SK-N-SH (cell line): ENCODE data around the gene PRRC2B. TPM values are rescaled to one million over a fixed set of nuclear protein-coding genes. Genes with fewer than 3 reads are reported as not detected.

Experiments used
- CTCF ChIA-PET: fragments of 300-600, 350-600 bp; formaldehyde crosslinking; extraction: SDS; loops from one replicate; lab custom pipeline; 2021; lab: Yijun Ruan, JAX
- POLR2A ChIA-PET: fragments of 350-600 bp; sonication (Branson Sonifier 250); formaldehyde crosslinking; extraction: SDS; loops from one replicate; lab custom pipeline; 2020; ENCODE audit warnings: antibody characterized with exemption, inconsistent platforms; lab: Yijun Ruan, JAX
- DNase-seq: peaks from one replicate; pipeline ENCODE4 v3.0.0; 2012
- H2AFZ ChIP-seq: fragments of 200-600 bp; sonication (generic); 2 replicates; pipeline ENCODE4 v1.8.1; 2016; ENCODE audit warnings: antibody characterized with exemption, mild to moderate bottlenecking, low read depth
- H3F3A ChIP-seq: fragments of 200-600 bp; sonication (generic); replicated peaks from 2 replicates; pipeline ENCODE3; 2016; ENCODE audit warnings: antibody characterized with exemption, mild to moderate bottlenecking; ENCODE audit not compliant: insufficient read depth
- H3K27ac ChIP-seq, 2 experiments: fragments of 200-500 bp in 1 of 2; fragments of 200-600 bp in 1 of 2; sonication (Bioruptor generic) in 1 of 2; sonication (generic), shearing (Covaris generic) in 1 of 2; 2 replicates each; pipeline versions ENCODE4 v1.5.1 to v1.6.1; 2014 to 2016; ENCODE audit warnings: low read depth in 2 of 2, inconsistent platforms in 1 of 2, low read length in 1 of 2, mild to moderate bottlenecking in 1 of 2, mixed read lengths in 1 of 2
- H3K27me3 ChIP-seq: fragments of 200-600 bp; sonication (generic), shearing (Covaris generic); 2 replicates; pipeline ENCODE4 v1.6.1; 2016; ENCODE audit warnings: mixed run types; ENCODE audit not compliant: insufficient read depth
- H3K36me3 ChIP-seq, 2 experiments: fragments of 200-500 bp in 1 of 2; fragments of 200-600 bp in 1 of 2; sonication (Bioruptor generic) in 1 of 2; sonication (generic) in 1 of 2; replicated peaks in 1 of 2; 2 replicates each; pipeline versions ENCODE3 to v1.5.1; 2014 to 2016; ENCODE audit warnings: low read length in 1 of 2, mild to moderate bottlenecking in 1 of 2; ENCODE audit not compliant: insufficient read depth in 2 of 2, control insufficient read depth in 1 of 2
- H3K4me1 ChIP-seq, 2 experiments: fragments of 200-500 bp in 1 of 2; fragments of 200-600 bp in 1 of 2; sonication (Bioruptor generic) in 1 of 2; sonication (generic), shearing (Covaris generic) in 1 of 2; 2 replicates each; pipeline versions ENCODE4 v1.5.1 to v1.6.1; 2014 to 2016; ENCODE audit warnings: low read depth in 1 of 2, low read length in 1 of 2, mixed run types in 1 of 2; ENCODE audit not compliant: insufficient read depth in 2 of 2, control insufficient read depth in 1 of 2
- H3K4me2 ChIP-seq: fragments of 200-600 bp; sonication (generic), shearing (Covaris generic); 2 replicates; pipeline ENCODE4 v1.6.1; 2017; ENCODE audit warnings: mixed run types
- H3K4me3 ChIP-seq, 2 experiments: fragments of 200-500 bp in 1 of 2; fragments of 200-600 bp in 1 of 2; sonication (Bioruptor generic) in 1 of 2; sonication (generic), shearing (Covaris generic) in 1 of 2; 2 replicates each; pipeline versions ENCODE4 v1.5.1 to v1.8.1; 2014 to 2016; ENCODE audit warnings: low read depth in 2 of 2, inconsistent platforms in 1 of 2, low read length in 1 of 2, mild to moderate bottlenecking in 1 of 2, mixed read lengths in 1 of 2, moderate library complexity in 1 of 2
- H3K79me2 ChIP-seq: fragments of 200-600 bp; sonication (generic); 2 replicates; pipeline ENCODE4 v1.8.1; 2017; ENCODE audit warnings: mild to moderate bottlenecking; ENCODE audit not compliant: insufficient read depth
- H3K9ac ChIP-seq: fragments of 200-600 bp; sonication (generic); 2 replicates; pipeline ENCODE4 v1.6.1; 2017; ENCODE audit warnings: mixed run types
- H3K9me2 ChIP-seq: fragments of 200-600 bp; sonication (generic); 2 replicates; pipeline ENCODE4 v1.6.1; 2017; ENCODE audit warnings: mixed run types
- H3K9me3 ChIP-seq: fragments of 200-600 bp; sonication (generic); 2 replicates; pipeline ENCODE4 v1.6.1; 2017; ENCODE audit warnings: mixed run types, mild to moderate bottlenecking, moderate library complexity
- H4K20me1 ChIP-seq: fragments of 200-600 bp; sonication (generic); 2 replicates; pipeline ENCODE4 v1.6.1; 2017; ENCODE audit warnings: mild to moderate bottlenecking, mixed run types; ENCODE audit not compliant: insufficient read depth
- EP300 ChIP-seq, 2 experiments: IDR thresholded peaks; 2 replicates each; pipeline versions ENCODE4 v1.4.0 to v1.6.1; 2012; ENCODE audit warnings: borderline replicate concordance in 1 of 2, low read depth in 1 of 2, low read length in 1 of 2
- EZH2phosphoT487 ChIP-seq: fragments of 200-600 bp; sonication (generic); IDR thresholded peaks from 2 replicates; pipeline ENCODE4 v1.6.1; 2017; ENCODE audit warnings: low read depth, mixed run types, mild to moderate bottlenecking, antibody characterized with exemption, moderate library complexity, borderline replicate concordance
- FOXM1 ChIP-seq: IDR thresholded peaks from 2 replicates; pipeline ENCODE4 v1.4.0; 2012; ENCODE audit warnings: low read depth, mild to moderate bottlenecking
- GABPA ChIP-seq: IDR thresholded peaks from 2 replicates; pipeline ENCODE4 v1.4.0; 2012; ENCODE audit warnings: low read depth, mild to moderate bottlenecking
- GATA2 ChIP-seq: sonication (generic); formaldehyde crosslinking; IDR thresholded peaks from 2 replicates; pipeline ENCODE4 v1.5.0; 2020; ENCODE audit warnings: mild to moderate bottlenecking, missing genetic modification reagents
- RAD21 ChIP-seq: IDR thresholded peaks from 2 replicates; pipeline ENCODE4 v1.6.1; 2012; ENCODE audit warnings: mild to moderate bottlenecking, low read length
- RFX5 ChIP-seq: IDR thresholded peaks from 2 replicates; pipeline ENCODE4 v1.6.1; 2012; ENCODE audit warnings: mild to moderate bottlenecking, improper control_type of control experiment, low read length
- SIN3A ChIP-seq: IDR thresholded peaks from 2 replicates; pipeline ENCODE4 v1.6.1; 2012; ENCODE audit warnings: low read depth, mild to moderate bottlenecking, low read length, moderate library complexity, borderline replicate concordance
- SMC3 ChIP-seq: IDR thresholded peaks from 2 replicates; pipeline ENCODE4 v1.6.1; 2012; ENCODE audit warnings: low read depth, low read length, improper control_type of control experiment
- TEAD4 ChIP-seq: IDR thresholded peaks from 2 replicates; pipeline ENCODE4 v1.4.0; 2012; ENCODE audit warnings: mild to moderate bottlenecking, borderline replicate concordance; ENCODE audit not compliant: insufficient read depth
- YY1 ChIP-seq: IDR thresholded peaks from 2 replicates; pipeline ENCODE4 v1.4.0; 2012; ENCODE audit warnings: low read depth, mild to moderate bottlenecking
- WGBS: methylation state at CpG from one replicate; pipeline ENCODE4 v1.1.6; 2017; ENCODE audit warnings: low lambda C conversion rate; 5-methylcytosine and 5-hydroxymethylcytosine counted together
- polyA plus RNA-seq, 3 experiments: library from polyadenylated mRNA; depleted of rRNA; stranded (reverse); fragments of >200 nt; gene quantifications; 2 replicates each; pipeline ENCODE4 v1.2.3, GENCODE V29; 2012
- TF ChIP-seq, protein P1 (sequence below): fragments of 200-600 bp; sonication (generic); IDR thresholded peaks from 2 replicates; pipeline ENCODE4 v1.6.1; 2017; ENCODE audit warnings: antibody characterized with exemption, mild to moderate bottlenecking, moderate library complexity
- TF ChIP-seq, protein P2 (sequence below): IDR thresholded peaks from 2 replicates; pipeline ENCODE4 v1.4.0; 2012; ENCODE audit warnings: low read depth
- TF ChIP-seq, protein P3 (sequence below): fragments of 150-350 bp; IDR thresholded peaks from 2 replicates; pipeline ENCODE4 v1.6.1; 2016; ENCODE audit warnings: mild to moderate bottlenecking, low read depth, low read length
- TF ChIP-seq, protein P4 (sequence below): IDR thresholded peaks from 2 replicates; pipeline ENCODE4; 2012
- TF ChIP-seq, protein P5 (sequence below): fragments of 150-350 bp; IDR thresholded peaks from 2 replicates; pipeline ENCODE4 v1.6.1; 2017; ENCODE audit warnings: antibody characterized with exemption, low read length, low read depth, borderline replicate concordance

The PRRC2B gene
- polyA plus RNA-seq, 1 of the 3 experiments (the other 2 are of a cell fraction), result 26.3 TPM

DNA sequence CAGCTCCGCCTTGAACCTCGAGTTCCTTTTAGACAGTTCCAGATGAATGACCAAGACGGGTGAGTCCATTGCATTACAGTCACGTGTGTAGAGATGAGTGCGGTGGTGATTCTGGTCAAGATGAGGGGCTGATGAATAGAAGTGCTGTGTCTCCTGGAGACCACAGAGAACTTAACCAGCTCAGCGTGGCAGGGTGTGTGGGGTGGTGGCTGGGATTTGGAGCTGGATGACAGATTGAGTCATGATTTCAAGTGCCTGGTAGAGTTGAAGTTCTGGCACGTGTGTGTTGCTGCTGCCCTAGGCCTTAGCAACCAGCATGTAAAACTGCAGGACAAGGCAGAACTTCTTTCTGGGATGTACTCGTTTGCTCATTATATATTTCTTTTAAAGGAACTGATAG, 53.3 kb downstream of the PRRC2B start:
- Histone ChIP-seq H3K79me2 (peaks cover 81% of the 10 kb centered on the region), H3K4me2 (no peak overlapping the region), H3K4me3 (no peak overlapping the region), H3K27ac (no peak overlapping the region), H3K9me2 (no peaks in the 10 kb centered on the region), H3K9me3 (no peaks in the 10 kb centered on the region)
- TF ChIP-seq GABPA (no peak), RFX5 (no peak), SMC3 (no peak), RAD21 (no peak), YY1 (no peak), TEAD4 (no peak), FOXM1 (no peak), SIN3A (no peak), EP300 (IDR thresholded peaks at IDR 0.05; ENCODE audit: borderline replicate concordance in 1 of 2, low read depth in 1 of 2, low read length in 1 of 2) (no peak), EZH2phosphoT487 (no peak), GATA2 (no peak)
- TF ChIP-seq, protein P1, sequence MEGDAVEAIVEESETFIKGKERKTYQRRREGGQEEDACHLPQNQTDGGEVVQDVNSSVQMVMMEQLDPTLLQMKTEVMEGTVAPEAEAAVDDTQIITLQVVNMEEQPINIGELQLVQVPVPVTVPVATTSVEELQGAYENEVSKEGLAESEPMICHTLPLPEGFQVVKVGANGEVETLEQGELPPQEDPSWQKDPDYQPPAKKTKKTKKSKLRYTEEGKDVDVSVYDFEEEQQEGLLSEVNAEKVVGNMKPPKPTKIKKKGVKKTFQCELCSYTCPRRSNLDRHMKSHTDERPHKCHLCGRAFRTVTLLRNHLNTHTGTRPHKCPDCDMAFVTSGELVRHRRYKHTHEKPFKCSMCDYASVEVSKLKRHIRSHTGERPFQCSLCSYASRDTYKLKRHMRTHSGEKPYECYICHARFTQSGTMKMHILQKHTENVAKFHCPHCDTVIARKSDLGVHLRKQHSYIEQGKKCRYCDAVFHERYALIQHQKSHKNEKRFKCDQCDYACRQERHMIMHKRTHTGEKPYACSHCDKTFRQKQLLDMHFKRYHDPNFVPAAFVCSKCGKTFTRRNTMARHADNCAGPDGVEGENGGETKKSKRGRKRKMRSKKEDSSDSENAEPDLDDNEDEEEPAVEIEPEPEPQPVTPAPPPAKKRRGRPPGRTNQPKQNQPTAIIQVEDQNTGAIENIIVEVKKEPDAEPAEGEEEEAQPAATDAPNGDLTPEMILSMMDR, result no peak
- TF ChIP-seq, protein P2, sequence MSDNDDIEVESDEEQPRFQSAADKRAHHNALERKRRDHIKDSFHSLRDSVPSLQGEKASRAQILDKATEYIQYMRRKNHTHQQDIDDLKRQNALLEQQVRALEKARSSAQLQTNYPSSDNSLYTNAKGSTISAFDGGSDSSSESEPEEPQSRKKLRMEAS, result no peak
- TF ChIP-seq, protein P3, sequence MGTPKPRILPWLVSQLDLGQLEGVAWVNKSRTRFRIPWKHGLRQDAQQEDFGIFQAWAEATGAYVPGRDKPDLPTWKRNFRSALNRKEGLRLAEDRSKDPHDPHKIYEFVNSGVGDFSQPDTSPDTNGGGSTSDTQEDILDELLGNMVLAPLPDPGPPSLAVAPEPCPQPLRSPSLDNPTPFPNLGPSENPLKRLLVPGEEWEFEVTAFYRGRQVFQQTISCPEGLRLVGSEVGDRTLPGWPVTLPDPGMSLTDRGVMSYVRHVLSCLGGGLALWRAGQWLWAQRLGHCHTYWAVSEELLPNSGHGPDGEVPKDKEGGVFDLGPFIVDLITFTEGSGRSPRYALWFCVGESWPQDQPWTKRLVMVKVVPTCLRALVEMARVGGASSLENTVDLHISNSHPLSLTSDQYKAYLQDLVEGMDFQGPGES, result no peak
- TF ChIP-seq, protein P4, sequence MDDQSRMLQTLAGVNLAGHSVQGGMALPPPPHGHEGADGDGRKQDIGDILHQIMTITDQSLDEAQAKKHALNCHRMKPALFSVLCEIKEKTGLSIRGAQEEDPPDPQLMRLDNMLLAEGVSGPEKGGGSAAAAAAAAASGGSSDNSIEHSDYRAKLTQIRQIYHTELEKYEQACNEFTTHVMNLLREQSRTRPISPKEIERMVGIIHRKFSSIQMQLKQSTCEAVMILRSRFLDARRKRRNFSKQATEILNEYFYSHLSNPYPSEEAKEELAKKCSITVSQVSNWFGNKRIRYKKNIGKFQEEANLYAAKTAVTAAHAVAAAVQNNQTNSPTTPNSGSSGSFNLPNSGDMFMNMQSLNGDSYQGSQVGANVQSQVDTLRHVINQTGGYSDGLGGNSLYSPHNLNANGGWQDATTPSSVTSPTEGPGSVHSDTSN, result no peak
- TF ChIP-seq, protein P5, sequence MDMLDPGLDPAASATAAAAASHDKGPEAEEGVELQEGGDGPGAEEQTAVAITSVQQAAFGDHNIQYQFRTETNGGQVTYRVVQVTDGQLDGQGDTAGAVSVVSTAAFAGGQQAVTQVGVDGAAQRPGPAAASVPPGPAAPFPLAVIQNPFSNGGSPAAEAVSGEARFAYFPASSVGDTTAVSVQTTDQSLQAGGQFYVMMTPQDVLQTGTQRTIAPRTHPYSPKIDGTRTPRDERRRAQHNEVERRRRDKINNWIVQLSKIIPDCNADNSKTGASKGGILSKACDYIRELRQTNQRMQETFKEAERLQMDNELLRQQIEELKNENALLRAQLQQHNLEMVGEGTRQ, result no peak
- TF ChIP-seq, all 33 proteins: peak for 0
- H4K20me1 ChIP-seq, result peaks cover 9% of the 10 kb centered on the region
- H3K4me1 ChIP-seq, result no peaks in the 10 kb centered on the region
- no peak overlapping the region for H2AFZ ChIP-seq
- H3K27me3 ChIP-seq, result no peaks in the 10 kb centered on the region
- no peak for DNase-seq
- no peak overlapping the region for H3K9ac ChIP-seq
- WGBS, result 87% methylated on average over 8 of the region's 8 CpGs
- H3F3A ChIP-seq, result peaks cover 12% of the 10 kb centered on the region
- ChIA-PET CTCF (interaction anchor here (0.7 to 1.5 kb wide), 2 partner anchors 8 to 17 kb away, joined by 3 to 4 read pairs; no protein-coding TSS in a partner anchor), POLR2A (no interaction called here)
- H3K36me3 ChIP-seq, result peaks cover 74 to 78% of the 10 kb centered on the region in 2 experiments
